ENCODE measurements around the gene ALOX12. TPM values are rescaled to one million over a fixed set of nuclear protein-coding genes. Genes with fewer than 3 reads are reported as not detected.
"Not testable (repeated sequence)": the region's sequence is repeated elsewhere in the genome, so short reads cannot be mapped to it uniquely, and the experiment has no call there.

Gene ALOX12
- not detected for total RNA-seq

DNA sequence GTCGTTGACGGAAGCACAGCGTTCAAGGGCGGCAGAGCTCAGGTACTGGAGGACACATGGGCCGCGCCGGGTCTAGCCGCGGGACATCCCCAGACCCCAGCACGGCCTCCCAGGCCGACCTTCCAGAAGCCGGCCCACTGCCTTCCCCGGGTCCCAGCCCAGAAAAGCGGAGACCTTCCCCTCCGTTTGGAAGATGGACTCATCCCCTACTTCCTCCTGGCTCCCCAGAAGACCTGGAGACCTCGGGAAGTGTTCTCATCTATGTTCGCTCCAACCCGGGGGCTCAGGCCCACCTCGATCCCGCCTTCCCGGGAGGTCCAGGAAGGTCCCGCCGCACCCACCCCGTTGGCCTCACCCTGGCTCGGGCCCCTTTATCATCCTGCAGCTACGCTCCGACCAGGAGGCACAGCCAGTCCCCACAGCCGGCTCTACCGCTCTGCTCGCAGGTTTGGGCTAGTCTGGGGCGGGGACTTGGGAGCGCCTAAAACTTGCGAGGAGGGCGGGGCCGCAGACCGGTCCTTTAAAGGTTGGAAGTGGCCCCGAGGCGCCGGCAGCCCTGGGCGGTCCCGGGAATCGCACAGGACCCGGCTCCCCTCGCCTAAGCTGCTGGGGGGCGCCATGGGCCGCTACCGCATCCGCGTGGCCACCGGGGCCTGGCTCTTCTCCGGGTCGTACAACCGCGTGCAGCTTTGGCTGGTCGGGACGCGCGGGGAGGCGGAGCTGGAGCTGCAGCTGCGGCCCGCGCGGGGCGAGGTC, at the start of gene ALOX12:
Gene ALOX12, plus strand, starts transcription at position 550 of the 756 bp plus-strand sequence. Its CDS starts 69 bp downstream, at position 619.
- Histone ChIP-seq H3K4me1 (peaks cover 0 to 11% (median 0%) of the 10 kb centered on the region in 4 donors), H3K9me3 (no peaks in the 10 kb centered on the region), H3K27ac (no peak within 1 kb of the TSS), H3K36me3 (peaks cover 0 to 37% (median 0%) of the 10 kb centered on the region in 3 donors), H3K4me3 (peak within 1 kb of the TSS; percentile 8 to 38 (median 22)), H3K27me3 (no peaks in the 10 kb centered on the region)
- TF ChIP-seq POLR2A (IDR thresholded peaks at IDR 0.05) (no peak), CTCF (IDR thresholded peaks at IDR 0.05) (no peak)
- DNase-seq, result no peak

DNA sequence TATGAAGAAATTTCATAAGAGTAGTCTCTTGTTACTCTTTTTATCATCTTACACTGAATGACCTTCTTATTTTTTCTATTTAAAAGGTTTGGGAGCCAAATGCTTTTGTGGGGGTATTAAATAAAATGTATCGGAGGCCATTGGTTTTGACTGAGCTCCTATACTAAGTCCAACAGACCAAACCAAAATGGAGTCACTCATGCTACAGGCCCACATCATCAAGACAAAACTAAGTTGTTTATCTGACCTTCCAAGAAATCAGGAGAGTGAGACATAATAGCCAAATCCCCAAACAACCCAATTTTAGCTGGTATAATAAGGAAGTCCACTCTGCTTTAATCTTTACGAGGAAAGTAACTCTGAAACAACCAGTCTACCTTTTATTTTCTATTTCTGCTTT, 48.1 kb upstream of the ALOX12 start:
- Histone ChIP-seq H3K4me3 (no peak overlapping the region), H3K36me3 (no peaks in the 10 kb centered on the region), H3K27me3 (no peaks in the 10 kb centered on the region), H3K4me1 (no peaks in the 10 kb centered on the region), H3K27ac (no peak overlapping the region), H3K9me3 (no peaks in the 10 kb centered on the region)
- DNase-seq, result no peak
- no peak for TF ChIP-seq POLR2A (IDR thresholded peaks at IDR 0.05)
- no peak for TF ChIP-seq CTCF (IDR thresholded peaks at IDR 0.05)

GRCh38 chr17:6948562-6948961, 47.3 kb upstream of the ALOX12 start:
- no peaks in the 10 kb centered on the region for H3K27me3 ChIP-seq
- no peak for DNase-seq
- TF ChIP-seq POLR2A (IDR thresholded peaks at IDR 0.05) (no peak), CTCF (IDR thresholded peaks at IDR 0.05) (no peak)

DNA sequence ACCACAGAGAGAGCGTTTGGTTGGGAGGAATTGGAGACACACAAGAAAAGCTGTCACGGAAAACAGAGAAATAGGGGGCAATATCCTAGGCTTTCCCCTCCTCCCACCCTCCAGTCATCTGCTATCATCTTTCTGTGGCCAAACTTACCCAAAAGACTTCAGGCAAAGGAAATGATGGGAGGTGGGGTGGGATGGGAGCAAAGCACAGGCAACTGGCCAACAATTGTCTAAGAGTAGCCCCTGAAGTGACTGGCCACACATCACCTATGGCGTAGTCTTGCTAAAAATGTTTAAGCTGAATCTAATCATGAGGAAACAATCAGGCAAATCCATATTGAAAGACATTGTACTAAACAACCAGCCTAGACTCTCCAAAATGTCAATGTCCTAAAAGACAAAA, 46.9 kb upstream of the ALOX12 start:
- TF ChIP-seq POLR2A (IDR thresholded peaks at IDR 0.05), result no peak
- no peak for TF ChIP-seq CTCF (IDR thresholded peaks at IDR 0.05)
- no peaks in the 10 kb centered on the region for H3K27me3 ChIP-seq
- H3K9me3 ChIP-seq, result no peaks in the 10 kb centered on the region
- H3K4me3 ChIP-seq, result no peak overlapping the region
- no peak overlapping the region for H3K27ac ChIP-seq
- no peak for DNase-seq
- no peaks in the 10 kb centered on the region for H3K36me3 ChIP-seq
- no peaks in the 10 kb centered on the region for H3K4me1 ChIP-seq

More at GRCh38 chr17:6948562-6948961, 47.3 kb upstream of the ALOX12 start:
- no peaks in the 10 kb centered on the region for H3K36me3 ChIP-seq
- no peak overlapping the region for H3K4me3 ChIP-seq
- no peaks in the 10 kb centered on the region for H3K4me1 ChIP-seq
- no peak overlapping the region for H3K27ac ChIP-seq
- no peaks in the 10 kb centered on the region for H3K9me3 ChIP-seq

- not testable (repeated sequence) for H3K4me1 ChIP-seq, H3K4me3 ChIP-seq, H3K9me3 ChIP-seq, H3K36me3 ChIP-seq, DNase-seq, H3K27ac ChIP-seq, H3K27me3 ChIP-seq
These were observed 44.9 kb upstream of the ALOX12 start for GRCh38 chr17:6950938-6951337.

- H3K9me3 ChIP-seq, result no peaks in the 10 kb centered on the region
- no peaks in the 10 kb centered on the region for H3K36me3 ChIP-seq
- DNase-seq, result no peak
- H3K4me1 ChIP-seq, result no peaks in the 10 kb centered on the region
- no peak overlapping the region for H3K27ac ChIP-seq
- no peak overlapping the region for H3K4me3 ChIP-seq
- no peaks in the 10 kb centered on the region for H3K27me3 ChIP-seq
- no peak for TF ChIP-seq CTCF (IDR thresholded peaks at IDR 0.05)
- no peak for TF ChIP-seq POLR2A (IDR thresholded peaks at IDR 0.05)
These were observed 42.2 kb upstream of the ALOX12 start for GRCh38 chr17:6953689-6954088.
